PC-3 (cell line): ENCODE data around the gene CAMTA1.

ENCODE experiments used
- EZH2 ChIP-seq: fragments of 300-600 bp; sonication (generic); IDR thresholded peaks from one replicate; pipeline ENCODE4 v1.6.1; 2017; ENCODE audit warnings: antibody characterized with exemption, mild to moderate bottlenecking, low read length; ENCODE audit not compliant: unreplicated experiment
- TF ChIP-seq, protein P1 (sequence below): fragments of 300-600 bp; sonication (generic); conservative IDR thresholded peaks from 2 replicates; pipeline ENCODE4 v1.5.1; 2017; ENCODE audit warnings: antibody characterized with exemption, low read depth, mild to moderate bottlenecking, low read length

- TF ChIP-seq, protein P1, sequence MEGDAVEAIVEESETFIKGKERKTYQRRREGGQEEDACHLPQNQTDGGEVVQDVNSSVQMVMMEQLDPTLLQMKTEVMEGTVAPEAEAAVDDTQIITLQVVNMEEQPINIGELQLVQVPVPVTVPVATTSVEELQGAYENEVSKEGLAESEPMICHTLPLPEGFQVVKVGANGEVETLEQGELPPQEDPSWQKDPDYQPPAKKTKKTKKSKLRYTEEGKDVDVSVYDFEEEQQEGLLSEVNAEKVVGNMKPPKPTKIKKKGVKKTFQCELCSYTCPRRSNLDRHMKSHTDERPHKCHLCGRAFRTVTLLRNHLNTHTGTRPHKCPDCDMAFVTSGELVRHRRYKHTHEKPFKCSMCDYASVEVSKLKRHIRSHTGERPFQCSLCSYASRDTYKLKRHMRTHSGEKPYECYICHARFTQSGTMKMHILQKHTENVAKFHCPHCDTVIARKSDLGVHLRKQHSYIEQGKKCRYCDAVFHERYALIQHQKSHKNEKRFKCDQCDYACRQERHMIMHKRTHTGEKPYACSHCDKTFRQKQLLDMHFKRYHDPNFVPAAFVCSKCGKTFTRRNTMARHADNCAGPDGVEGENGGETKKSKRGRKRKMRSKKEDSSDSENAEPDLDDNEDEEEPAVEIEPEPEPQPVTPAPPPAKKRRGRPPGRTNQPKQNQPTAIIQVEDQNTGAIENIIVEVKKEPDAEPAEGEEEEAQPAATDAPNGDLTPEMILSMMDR = no peak
- no peak for TF ChIP-seq EZH2
Measured at GRCh38 chr1:7009741-7010525, 224.7 kb downstream of the CAMTA1 start.
